Hepatocyte (in vitro differentiated cells): Measurements from ENCODE around the gene TAF1. TPM values are rescaled to one million over a fixed set of nuclear protein-coding genes. Genes with fewer than 3 reads are reported as not detected.

Experiments
- DNase-seq: peaks from one replicate; pipeline ENCODE4 v3.0.0-alpha.2; 2016; ENCODE audit warnings: low spot score
- H2AFZ ChIP-seq: fragments of 200-600 bp; sonication (generic); 2 replicates; pipeline ENCODE4 v1.6.0; 2016; ENCODE audit warnings: antibody characterized with exemption, mild to moderate bottlenecking
- H3K27ac ChIP-seq: fragments of 200-600 bp; sonication (generic); 2 replicates; pipeline ENCODE4 v1.5.1; 2016; ENCODE audit warnings: mild to moderate bottlenecking
- H3K27me3 ChIP-seq: fragments of 200-600 bp; sonication (generic); 2 replicates; pipeline ENCODE4 v1.6.1; 2016
- H3K36me3 ChIP-seq: fragments of 200-600 bp; sonication (generic); replicated peaks from 2 replicates; pipeline ENCODE4 v1.5.1; 2016; ENCODE audit warnings: low read depth; ENCODE audit not compliant: insufficient read depth
- H3K4me1 ChIP-seq: fragments of 200-600 bp; sonication (generic); 2 replicates; pipeline ENCODE4 v1.5.1; 2016; ENCODE audit warnings: mild to moderate bottlenecking, moderate library complexity; ENCODE audit not compliant: insufficient read depth
- H3K4me2 ChIP-seq: fragments of 200-600 bp; sonication (generic); 2 replicates; pipeline ENCODE4 v1.6.0; 2016
- H3K4me3 ChIP-seq: fragments of 200-600 bp; sonication (generic); 2 replicates; pipeline ENCODE4 v1.5.1; 2016; ENCODE audit warnings: mild to moderate bottlenecking
- H3K79me2 ChIP-seq: fragments of 200-600 bp; sonication (generic); 2 replicates; pipeline ENCODE4 v1.6.0; 2017; ENCODE audit warnings: mild to moderate bottlenecking
- H3K9me2 ChIP-seq: fragments of 200-600 bp; sonication (generic); replicated peaks from 2 replicates; pipeline ENCODE4 v1.6.0; 2017; ENCODE audit warnings: mild to moderate bottlenecking; ENCODE audit not compliant: insufficient read depth
- H3K9me3 ChIP-seq: fragments of 200-600 bp; sonication (generic); 2 replicates; pipeline ENCODE4 v1.5.1; 2016; ENCODE audit warnings: low read depth, mild to moderate bottlenecking
- H4K20me1 ChIP-seq: fragments of 200-600 bp; sonication (generic); 2 replicates; pipeline ENCODE4 v1.6.0; 2016; ENCODE audit warnings: mild to moderate bottlenecking; ENCODE audit not compliant: insufficient read depth, poor library complexity, severe bottlenecking
- EZH2 ChIP-seq: fragments of 200-600 bp; sonication (generic); IDR thresholded peaks from 2 replicates; pipeline ENCODE4 v1.6.1; 2016; ENCODE audit warnings: antibody characterized with exemption, mild to moderate bottlenecking, borderline replicate concordance
- EZH2phosphoT487 ChIP-seq: fragments of 200-600 bp; sonication (generic); IDR thresholded peaks from one replicate; pipeline ENCODE4 v1.6.1; 2018; ENCODE audit warnings: antibody characterized with exemption, mild to moderate bottlenecking, low read depth, moderate library complexity; ENCODE audit not compliant: unreplicated experiment, severe bottlenecking
- WGBS: methylation state at CpG from one replicate; pipeline ENCODE4 v1.1.6; 2016; ENCODE audit warnings: low lambda C conversion rate; ENCODE audit errors: missing lambda C conversion rate; 5-methylcytosine and 5-hydroxymethylcytosine counted together
- polyA plus RNA-seq: library from polyadenylated mRNA; unstranded; fragments of >200 nt; fragmentation: Nextera tagmentation; extraction: Ambion mirVana; gene quantifications from 2 replicates; pipeline ENCODE4 v1.2.1, GENCODE V29; 2016
- total RNA-seq: library from RNA; depleted of rRNA; stranded (reverse); fragments of >200 nt; gene quantifications from 2 replicates; pipeline ENCODE4 v1.2.3, GENCODE V29; 2014
- TF ChIP-seq, protein P1 (sequence below): fragments of 200-600 bp; sonication (generic); IDR thresholded peaks from 2 replicates; pipeline ENCODE4 v1.5.1; 2016; ENCODE audit warnings: antibody characterized with exemption, mild to moderate bottlenecking; ENCODE audit not compliant: poor library complexity

TAF1 gene
- total and polyA plus RNA-seq, 2 experiments from 2014 or later = 1.9 to 19.2 TPM

DNA sequence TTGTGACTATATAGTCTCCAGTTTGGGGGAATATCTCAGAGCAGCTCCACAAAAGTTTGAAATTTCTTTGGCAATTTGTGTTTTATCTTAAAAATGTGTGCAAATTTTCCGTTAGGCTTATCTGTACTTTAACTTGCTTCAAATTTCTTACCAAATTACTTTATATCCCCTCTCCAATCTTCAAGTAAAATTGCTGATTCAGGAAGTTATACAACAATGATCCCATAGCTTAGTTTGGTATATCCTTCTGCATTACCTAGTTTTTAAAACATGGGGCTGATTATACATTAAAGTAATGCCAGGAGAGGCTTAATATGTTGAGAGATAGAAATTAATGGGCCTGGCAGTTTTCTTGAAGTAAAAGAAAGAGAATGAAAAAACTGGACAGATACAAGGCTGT, 66.6 kb downstream of the TAF1 start:
- TF ChIP-seq EZH2 (no peak), EZH2phosphoT487 (no peak)
- TF ChIP-seq, protein P1, sequence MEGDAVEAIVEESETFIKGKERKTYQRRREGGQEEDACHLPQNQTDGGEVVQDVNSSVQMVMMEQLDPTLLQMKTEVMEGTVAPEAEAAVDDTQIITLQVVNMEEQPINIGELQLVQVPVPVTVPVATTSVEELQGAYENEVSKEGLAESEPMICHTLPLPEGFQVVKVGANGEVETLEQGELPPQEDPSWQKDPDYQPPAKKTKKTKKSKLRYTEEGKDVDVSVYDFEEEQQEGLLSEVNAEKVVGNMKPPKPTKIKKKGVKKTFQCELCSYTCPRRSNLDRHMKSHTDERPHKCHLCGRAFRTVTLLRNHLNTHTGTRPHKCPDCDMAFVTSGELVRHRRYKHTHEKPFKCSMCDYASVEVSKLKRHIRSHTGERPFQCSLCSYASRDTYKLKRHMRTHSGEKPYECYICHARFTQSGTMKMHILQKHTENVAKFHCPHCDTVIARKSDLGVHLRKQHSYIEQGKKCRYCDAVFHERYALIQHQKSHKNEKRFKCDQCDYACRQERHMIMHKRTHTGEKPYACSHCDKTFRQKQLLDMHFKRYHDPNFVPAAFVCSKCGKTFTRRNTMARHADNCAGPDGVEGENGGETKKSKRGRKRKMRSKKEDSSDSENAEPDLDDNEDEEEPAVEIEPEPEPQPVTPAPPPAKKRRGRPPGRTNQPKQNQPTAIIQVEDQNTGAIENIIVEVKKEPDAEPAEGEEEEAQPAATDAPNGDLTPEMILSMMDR = no peak
- no peaks in the 10 kb centered on the region for H3K79me2 ChIP-seq
- no peaks in the 10 kb centered on the region for H3K4me1 ChIP-seq
- no peaks in the 10 kb centered on the region for H3K36me3 ChIP-seq
- no peaks in the 10 kb centered on the region for H3K9me2 ChIP-seq
- H3K4me3 ChIP-seq = no peak overlapping the region
- H4K20me1 ChIP-seq = no peaks in the 10 kb centered on the region
- H3K4me2 ChIP-seq = no peak overlapping the region
- no peaks in the 10 kb centered on the region for H3K27me3 ChIP-seq
- no peak for DNase-seq
- WGBS = 57% methylated on average over 1 of the region's 1 CpG
- no peak overlapping the region for H2AFZ ChIP-seq
- H3K9me3 ChIP-seq = no peaks in the 10 kb centered on the region
- no peak overlapping the region for H3K27ac ChIP-seq

DNA sequence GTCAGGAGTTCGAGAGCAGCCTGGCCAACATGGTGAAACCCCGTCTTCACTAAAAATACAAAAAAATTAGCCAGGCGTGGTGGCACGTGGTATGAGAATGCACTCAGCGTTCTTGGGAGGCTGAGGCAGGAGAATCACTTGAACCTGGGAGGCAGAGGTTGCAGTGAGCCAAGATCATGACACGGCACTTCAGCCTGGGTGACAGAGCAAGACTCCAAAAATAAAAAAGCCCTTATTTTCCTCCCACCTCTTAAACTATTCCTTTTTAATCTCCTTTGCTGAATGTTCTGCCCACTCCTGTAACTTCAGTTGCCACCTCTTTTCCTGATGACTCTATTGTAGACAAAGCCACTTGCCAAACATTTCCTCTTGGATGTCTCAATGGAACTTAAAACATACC, 72.6 kb downstream of the TAF1 start:
- no peak for TF ChIP-seq EZH2

DNA sequence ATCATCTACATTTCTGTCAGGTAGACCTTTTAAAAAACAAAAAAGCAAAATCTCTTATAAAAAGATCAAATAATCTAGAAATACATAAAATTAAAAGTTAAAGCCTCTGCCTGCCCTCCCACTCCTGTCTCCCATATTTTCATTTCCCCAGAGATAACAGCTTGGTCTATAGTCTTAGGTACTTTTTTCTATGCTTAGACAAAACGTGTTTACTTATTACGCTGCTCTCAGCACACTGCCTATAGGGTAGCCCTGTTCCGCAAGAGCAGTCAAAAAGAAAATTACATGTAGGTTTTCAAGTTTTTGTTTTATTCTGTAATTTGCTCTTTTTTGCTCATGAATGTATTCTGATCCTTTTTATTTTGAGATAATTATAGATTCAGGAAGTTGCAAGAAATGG, 73.3 kb downstream of the TAF1 start:
- no peaks in the 10 kb centered on the region for H3K9me2 ChIP-seq
- no peak overlapping the region for H2AFZ ChIP-seq
- H3K9me3 ChIP-seq = peaks cover 3% of the 10 kb centered on the region
- H3K27ac ChIP-seq = no peak overlapping the region
- H4K20me1 ChIP-seq = no peaks in the 10 kb centered on the region
- no peak overlapping the region for H3K4me2 ChIP-seq
- no peaks in the 10 kb centered on the region for H3K4me1 ChIP-seq
- no peaks in the 10 kb centered on the region for H3K36me3 ChIP-seq
- no peak for DNase-seq
- no peaks in the 10 kb centered on the region for H3K27me3 ChIP-seq
- H3K4me3 ChIP-seq = no peak overlapping the region
- 77% methylated on average over 3 of the region's 3 CpGs for WGBS
- H3K79me2 ChIP-seq = no peaks in the 10 kb centered on the region
- TF ChIP-seq, protein P1 = no peak
- TF ChIP-seq EZH2 (no peak), EZH2phosphoT487 (no peak)

More for the DNA sequence above, 72.6 kb downstream of the TAF1 start:
- Histone ChIP-seq H3K9me3 (peaks cover 3% of the 10 kb centered on the region), H3K27ac (no peak overlapping the region), H3K9me2 (no peaks in the 10 kb centered on the region), H3K4me1 (no peaks in the 10 kb centered on the region), H3K79me2 (no peaks in the 10 kb centered on the region), H2AFZ (no peak overlapping the region), H3K27me3 (no peaks in the 10 kb centered on the region), H4K20me1 (no peaks in the 10 kb centered on the region), H3K36me3 (no peaks in the 10 kb centered on the region), H3K4me3 (no peak overlapping the region), H3K4me2 (no peak overlapping the region)
- 82% methylated on average over 6 of the region's 6 CpGs for WGBS
- DNase-seq = no peak

DNA sequence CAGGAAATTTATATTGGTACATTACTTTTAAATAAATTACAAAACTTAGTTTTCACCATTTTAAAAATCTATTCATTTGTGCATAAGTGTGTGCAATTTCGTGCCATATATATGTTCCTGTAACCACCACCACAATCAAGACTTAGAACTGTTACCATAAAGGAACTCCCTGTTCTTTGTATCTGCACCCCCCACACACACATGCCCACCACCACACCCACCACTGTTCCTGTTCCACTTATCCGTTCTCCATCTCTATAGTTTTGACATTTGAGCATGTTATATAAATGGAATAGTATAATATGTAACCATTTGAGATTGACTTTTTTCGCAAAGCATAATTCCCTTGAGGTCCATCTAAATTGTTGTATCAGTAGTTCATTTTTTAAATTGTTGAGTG, 73.7 kb downstream of the TAF1 start:
- 79% methylated on average over 3 of the region's 3 CpGs for WGBS
- TF ChIP-seq EZH2phosphoT487 (no peak), EZH2 (no peak)
- TF ChIP-seq, protein P1 = no peak
- H3K4me3 ChIP-seq = no peak overlapping the region

More for the DNA sequence above, 73.7 kb downstream of the TAF1 start:
- H3K9me3 ChIP-seq = peaks cover 3% of the 10 kb centered on the region
- H4K20me1 ChIP-seq = no peaks in the 10 kb centered on the region
- H3K4me2 ChIP-seq = no peak overlapping the region
- no peaks in the 10 kb centered on the region for H3K4me1 ChIP-seq
- no peaks in the 10 kb centered on the region for H3K79me2 ChIP-seq
- no peaks in the 10 kb centered on the region for H3K9me2 ChIP-seq
- no peak for DNase-seq
- no peak overlapping the region for H3K27ac ChIP-seq
- H3K27me3 ChIP-seq = no peaks in the 10 kb centered on the region
- no peak overlapping the region for H2AFZ ChIP-seq
- no peaks in the 10 kb centered on the region for H3K36me3 ChIP-seq
